Adrenal gland (tissue), 5 donors: ENCODE data around the gene FLT1.

Experiments
- CTCF ChIP-seq, 6 experiments: fragments of 450-650 bp in 4 of 6; fragments of 200-600 bp in 2 of 6; sonication (generic) in 1 of 6; IDR thresholded peaks; 1 replicate in 5 of 6; 2 replicates in 1 of 6; pipeline versions ENCODE4 v1.5.1 to v1.8.0; 2016 to 2021; ENCODE audit warnings: antibody characterized with exemption in 6 of 6, mild to moderate bottlenecking in 2 of 6, moderate library complexity in 1 of 6
- POLR2A ChIP-seq, 2 donors: fragments of 450-650 bp; IDR thresholded peaks; one replicate each; pipeline ENCODE4 v1.6.1; 2017; ENCODE audit warnings: antibody characterized with exemption in 2 of 2, mild to moderate bottlenecking in 2 of 2, moderate library complexity in 1 of 2
- donor health status: DM: no; HTN: no; CAD: no.

GRCh38 chr13:28392428-28392827 lies 102.5 kb downstream of the FLT1 start:
- TF ChIP-seq CTCF (IDR thresholded peaks at IDR 0.05) (no peak), POLR2A (IDR thresholded peaks at IDR 0.05) (no peak)
